ENCODE data around the gene ITGB5.
"Not testable (repeated sequence)": the region's sequence is repeated elsewhere in the genome, so short reads cannot be mapped to it uniquely, and the experiment has no call there.

ITGB5 gene

GRCh38 chr3:124766113-124767095 lies 120.8 kb downstream of the ITGB5 start:
- FAIRE-seq = no peak

GRCh38 chr3:124765197-124765840 lies 121.8 kb downstream of the ITGB5 start:
- FAIRE-seq = no peak

- FAIRE-seq = no peak
These were observed 122.4 kb downstream of the ITGB5 start for GRCh38 chr3:124764746-124765145.

GRCh38 chr3:124763644-124764358 lies 123.4 kb downstream of the ITGB5 start:
- FAIRE-seq = no peak

- FAIRE-seq = no peak
These were observed 124.0 kb downstream of the ITGB5 start for GRCh38 chr3:124763206-124763605.

- no peak for FAIRE-seq
These were observed 124.5 kb downstream of the ITGB5 start for GRCh38 chr3:124762661-124763011.

- no peak for FAIRE-seq
These were observed 125.1 kb downstream of the ITGB5 start for GRCh38 chr3:124761935-124762660.

- FAIRE-seq = no peak
These were observed 125.8 kb downstream of the ITGB5 start for GRCh38 chr3:124761250-124761796.

GRCh38 chr3:124760601-124761000 lies 126.6 kb downstream of the ITGB5 start:
- no peak for FAIRE-seq

- FAIRE-seq = no peak
These were observed 127.3 kb downstream of the ITGB5 start for GRCh38 chr3:124759666-124760401.

GRCh38 chr3:124758851-124759635 lies 128.1 kb downstream of the ITGB5 start:
- FAIRE-seq = no peak

- FAIRE-seq = not testable (repeated sequence)
These were observed 129.2 kb downstream of the ITGB5 start for GRCh38 chr3:124757926-124758325.

- FAIRE-seq = no peak
These were observed 135.1 kb downstream of the ITGB5 start for GRCh38 chr3:124752051-124752450.

GRCh38 chr3:124751501-124751900 lies 135.7 kb downstream of the ITGB5 start:
- FAIRE-seq = no peak

- not testable (repeated sequence) for FAIRE-seq
These were observed 137.3 kb downstream of the ITGB5 start for GRCh38 chr3:124749877-124750276.

- no peak for FAIRE-seq
These were observed 138.5 kb downstream of the ITGB5 start for GRCh38 chr3:124748560-124749198.

- no peak for FAIRE-seq
These were observed 139.8 kb downstream of the ITGB5 start for GRCh38 chr3:124747111-124747981.

GRCh38 chr3:124745756-124746155 lies 141.4 kb downstream of the ITGB5 start:
- no peak for FAIRE-seq

- FAIRE-seq = no peak
These were observed 146.1 kb downstream of the ITGB5 start for GRCh38 chr3:124741027-124741426.
